Panc1 (cell line): ENCODE measurements around the gene COL26A1.

Experiments used
- REST ChIP-seq, 2 experiments: IDR thresholded peaks; 2 replicates each; pipeline ENCODE4 v1.6.1; 2011 to 2012; ENCODE audit warnings: low read depth in 2 of 2, control low read depth in 1 of 2, low read length in 1 of 2, mild to moderate bottlenecking in 1 of 2, moderate library complexity in 1 of 2; ENCODE audit not compliant: insufficient read depth in 1 of 2
- TCF7L2 ChIP-seq: IDR thresholded peaks from 2 replicates; pipeline ENCODE4 v1.6.1; 2011; ENCODE audit warnings: mild to moderate bottlenecking, low read depth, low read length, inconsistent platforms
- TF ChIP-seq, protein P1 (sequence below): fragments of 450-650 bp; IDR thresholded peaks from 2 replicates; pipeline ENCODE4 v1.5.1; 2017; ENCODE audit warnings: mild to moderate bottlenecking

- TF ChIP-seq, protein P1, sequence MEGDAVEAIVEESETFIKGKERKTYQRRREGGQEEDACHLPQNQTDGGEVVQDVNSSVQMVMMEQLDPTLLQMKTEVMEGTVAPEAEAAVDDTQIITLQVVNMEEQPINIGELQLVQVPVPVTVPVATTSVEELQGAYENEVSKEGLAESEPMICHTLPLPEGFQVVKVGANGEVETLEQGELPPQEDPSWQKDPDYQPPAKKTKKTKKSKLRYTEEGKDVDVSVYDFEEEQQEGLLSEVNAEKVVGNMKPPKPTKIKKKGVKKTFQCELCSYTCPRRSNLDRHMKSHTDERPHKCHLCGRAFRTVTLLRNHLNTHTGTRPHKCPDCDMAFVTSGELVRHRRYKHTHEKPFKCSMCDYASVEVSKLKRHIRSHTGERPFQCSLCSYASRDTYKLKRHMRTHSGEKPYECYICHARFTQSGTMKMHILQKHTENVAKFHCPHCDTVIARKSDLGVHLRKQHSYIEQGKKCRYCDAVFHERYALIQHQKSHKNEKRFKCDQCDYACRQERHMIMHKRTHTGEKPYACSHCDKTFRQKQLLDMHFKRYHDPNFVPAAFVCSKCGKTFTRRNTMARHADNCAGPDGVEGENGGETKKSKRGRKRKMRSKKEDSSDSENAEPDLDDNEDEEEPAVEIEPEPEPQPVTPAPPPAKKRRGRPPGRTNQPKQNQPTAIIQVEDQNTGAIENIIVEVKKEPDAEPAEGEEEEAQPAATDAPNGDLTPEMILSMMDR = no peak
- no peak for TF ChIP-seq TCF7L2
- no peak for TF ChIP-seq REST (IDR thresholded peaks at IDR 0.05; ENCODE audit: insufficient read depth in 1 of 2, low read depth in 2 of 2, low read length in 1 of 2)
These were observed 15.2 kb upstream of the COL26A1 start for GRCh38 chr7:101347477-101347876.
